Measurements from ENCODE around the gene CLDN22. TPM values are rescaled to one million over a fixed set of nuclear protein-coding genes. Genes with fewer than 3 reads are reported as not detected.

The CLDN22 gene
- total RNA-seq, 1 experiment from 2014 or later: not detected

DNA sequence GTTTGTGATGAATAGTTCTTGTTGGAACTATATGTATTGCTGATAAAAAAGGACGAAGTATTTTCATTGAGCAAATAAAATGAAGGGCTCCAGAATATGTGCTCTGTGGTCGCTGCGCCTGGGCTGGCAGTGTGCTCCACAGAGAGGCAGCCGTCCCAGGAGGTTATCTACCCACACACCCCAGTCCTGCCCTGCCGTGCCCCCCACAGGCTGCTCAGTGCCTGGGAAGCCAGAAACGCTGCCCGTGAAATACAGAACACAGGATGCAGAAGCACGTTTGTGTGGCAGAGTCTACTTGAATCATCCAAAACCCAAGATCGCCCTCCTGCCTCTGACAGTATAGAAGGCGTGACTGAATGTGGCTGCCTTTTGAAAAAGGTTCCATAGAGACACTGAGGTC lies 1.4 kb downstream of the CLDN22 start:
- no peak overlapping the region for H3K27ac ChIP-seq
- no peaks in the 10 kb centered on the region for H3K36me3 ChIP-seq
- no peaks in the 10 kb centered on the region for H3K27me3 ChIP-seq
- H3K4me3 ChIP-seq: no peak overlapping the region
- no peak for DNase-seq
- no peaks in the 10 kb centered on the region for H3K9me3 ChIP-seq (replicated peaks)
- H3K4me1 ChIP-seq: no peaks in the 10 kb centered on the region

DNA sequence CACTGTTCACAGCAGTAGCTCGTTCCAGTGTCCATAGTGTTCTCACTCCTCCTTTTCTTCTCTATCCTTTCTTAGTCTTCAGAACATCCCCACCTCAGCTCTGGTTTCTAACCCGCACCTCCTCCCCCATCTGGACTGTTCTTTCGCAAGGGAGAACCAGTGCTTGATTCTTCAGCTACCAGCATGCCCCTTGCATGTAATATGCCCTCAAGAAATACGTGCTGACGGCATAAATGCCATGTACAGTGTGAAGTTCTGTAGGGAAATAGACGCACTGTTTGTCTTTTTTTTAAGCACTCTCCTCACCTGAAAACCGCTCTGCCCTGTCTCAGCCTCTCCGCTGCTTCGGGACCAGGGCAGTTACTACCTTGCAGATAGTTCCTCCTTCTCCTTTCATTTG lies 5.3 kb downstream of the CLDN22 start:
- Histone ChIP-seq H3K9me3 (replicated peaks) (no peaks in the 10 kb centered on the region), H3K4me3 (no peak overlapping the region), H3K4me1 (no peaks in the 10 kb centered on the region), H3K36me3 (no peaks in the 10 kb centered on the region), H3K27ac (no peak overlapping the region), H3K27me3 (no peaks in the 10 kb centered on the region)
- no peak for DNase-seq

DNA sequence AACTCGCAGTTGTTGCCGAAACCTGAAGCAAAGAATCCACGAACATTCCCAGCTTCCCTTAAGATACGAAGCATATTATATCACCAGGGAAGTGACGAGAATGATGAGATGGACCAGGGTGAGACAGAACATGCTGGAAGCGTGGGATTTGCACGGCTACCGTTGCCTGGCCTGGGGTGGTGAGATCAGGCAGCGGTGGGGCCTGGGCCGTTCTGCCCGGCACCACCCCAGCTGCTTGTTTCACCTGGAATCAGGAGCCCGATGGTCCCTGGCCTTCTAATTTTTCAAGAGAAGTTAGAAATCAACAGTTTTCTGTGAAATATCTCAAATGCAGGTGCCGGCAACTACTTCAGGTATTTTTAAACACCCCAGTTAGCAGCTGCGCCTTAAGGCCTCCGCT lies 5.7 kb downstream of the CLDN22 start:
- Histone ChIP-seq H3K4me1 (no peaks in the 10 kb centered on the region), H3K4me3 (no peak overlapping the region), H3K9me3 (replicated peaks) (no peaks in the 10 kb centered on the region), H3K27me3 (no peaks in the 10 kb centered on the region), H3K27ac (no peak overlapping the region), H3K36me3 (no peaks in the 10 kb centered on the region)
- no peak for DNase-seq

DNA sequence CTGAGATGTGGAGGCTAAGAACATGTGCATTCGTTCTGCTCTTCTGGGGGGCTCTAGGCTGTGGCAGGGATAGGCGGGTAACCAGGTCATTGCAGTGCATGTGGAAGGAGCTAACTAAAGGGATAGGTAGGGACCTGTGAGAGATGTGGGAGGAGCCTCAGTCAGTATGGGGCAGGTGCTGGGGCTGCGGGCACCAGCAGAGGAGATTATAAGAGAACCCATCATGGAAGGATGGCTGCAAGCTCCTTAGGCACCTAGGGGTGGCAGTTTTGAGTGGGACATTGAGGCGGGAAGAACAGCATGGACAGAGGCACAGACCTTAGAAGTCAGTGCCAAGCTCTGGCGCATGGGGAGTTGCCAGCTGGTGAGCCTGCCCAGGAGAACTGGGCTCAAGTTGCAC lies 7.2 kb downstream of the CLDN22 start:
- Histone ChIP-seq H3K4me1 (no peaks in the 10 kb centered on the region), H3K36me3 (no peaks in the 10 kb centered on the region), H3K9me3 (replicated peaks) (no peaks in the 10 kb centered on the region), H3K27ac (no peak overlapping the region), H3K27me3 (no peaks in the 10 kb centered on the region), H3K4me3 (no peak overlapping the region)
- DNase-seq: no peak

DNA sequence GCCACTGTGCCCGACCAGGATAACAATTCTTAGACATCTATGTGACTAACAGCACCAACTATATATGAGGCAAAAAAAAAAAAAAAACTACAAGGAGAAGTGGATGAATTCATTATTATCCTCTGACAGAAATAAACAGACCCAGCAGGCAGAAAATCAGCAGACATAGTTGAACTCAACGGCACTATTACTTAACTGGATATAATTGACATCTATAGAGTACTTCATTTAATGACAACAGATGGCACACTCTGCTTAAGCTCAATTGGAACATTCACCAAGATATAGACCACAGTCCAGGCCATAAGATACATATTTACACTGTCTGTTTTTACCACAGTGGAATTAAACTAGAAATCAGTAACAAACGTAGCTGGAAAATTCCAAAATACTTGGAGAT lies 13.3 kb downstream of the CLDN22 start:
- H3K27ac ChIP-seq: no peak overlapping the region
- DNase-seq: no peak
- H3K9me3 ChIP-seq (replicated peaks): no peaks in the 10 kb centered on the region
- H3K4me3 ChIP-seq: no peak overlapping the region
- H3K4me1 ChIP-seq: no peaks in the 10 kb centered on the region
- no peaks in the 10 kb centered on the region for H3K27me3 ChIP-seq
- 0 out of 2 replicates have a peak, but pooled peaks cover 3% of the 10 kb centered on the region for H3K36me3 ChIP-seq

DNA sequence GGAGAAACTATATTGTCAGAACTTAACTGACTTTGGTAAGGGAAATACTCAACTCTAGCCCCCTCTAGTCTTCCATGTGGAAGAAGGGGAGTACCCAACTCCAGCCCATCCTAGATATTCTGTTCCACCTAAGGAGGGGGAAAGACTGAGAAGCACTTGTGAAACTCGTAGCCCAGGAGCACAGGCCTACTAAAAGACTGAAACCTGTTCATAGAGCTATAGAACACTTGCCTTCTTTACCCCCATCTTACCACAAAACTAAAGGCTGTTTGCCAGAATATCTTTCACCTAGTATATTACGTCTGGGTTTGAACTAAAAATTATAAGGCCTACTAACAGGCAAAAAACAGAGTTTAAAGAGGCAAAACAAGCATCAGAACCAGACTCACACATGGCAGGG lies 15.5 kb downstream of the CLDN22 start:
- Histone ChIP-seq H3K4me1 (no peaks in the 10 kb centered on the region), H3K4me3 (no peak overlapping the region), H3K36me3 (peaks cover 3% of the 10 kb centered on the region; the same call in 1 of the 2 replicates), H3K9me3 (replicated peaks) (no peaks in the 10 kb centered on the region), H3K27ac (no peak overlapping the region), H3K27me3 (no peaks in the 10 kb centered on the region)
- DNase-seq: no peak

DNA sequence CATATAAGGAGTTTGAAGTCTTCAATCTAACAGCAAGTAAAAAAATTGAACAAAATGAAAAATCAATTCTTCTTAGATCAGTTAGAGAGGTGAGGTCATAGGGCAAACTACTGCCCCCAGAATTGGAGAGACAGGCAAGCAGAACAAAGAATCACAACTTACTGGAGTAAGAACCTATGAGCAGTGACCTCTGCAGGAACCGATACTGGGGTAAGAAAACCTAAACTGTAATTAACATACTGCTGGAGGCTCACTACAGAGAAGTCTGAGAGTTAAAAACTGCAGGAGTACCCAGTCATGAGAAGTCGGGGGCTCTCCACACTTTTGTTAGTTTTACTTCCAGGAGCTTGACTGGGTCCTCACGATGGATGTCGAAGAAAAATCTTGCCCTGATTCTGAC lies 16.0 kb downstream of the CLDN22 start:
- peaks cover 3% of the 10 kb centered on the region; the same call in 1 of the 2 replicates for H3K36me3 ChIP-seq
- H3K27ac ChIP-seq: no peak overlapping the region

DNA sequence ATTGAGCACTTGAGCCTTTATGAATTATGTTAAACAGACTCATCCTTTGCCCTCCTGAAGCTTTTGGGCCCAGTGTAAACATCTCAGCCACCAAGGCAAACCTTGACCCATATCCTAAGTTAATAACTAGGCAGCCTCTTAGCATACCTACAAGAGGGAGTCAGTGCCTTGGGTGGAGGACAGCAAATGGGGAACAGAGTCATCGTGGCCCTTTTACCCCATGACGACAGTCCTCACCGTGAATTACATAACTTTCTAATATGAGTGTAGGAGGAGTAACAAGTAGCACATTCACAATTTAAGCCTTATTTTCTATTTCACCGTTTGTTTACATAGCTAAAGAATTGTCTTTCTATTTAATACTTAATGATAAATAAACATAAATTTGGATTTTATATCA lies 16.8 kb downstream of the CLDN22 start:
- Histone ChIP-seq H3K36me3 (peaks cover 3% of the 10 kb centered on the region; the same call in 1 of the 2 replicates), H3K4me1 (no peaks in the 10 kb centered on the region), H3K9me3 (replicated peaks) (no peaks in the 10 kb centered on the region), H3K4me3 (no peak overlapping the region), H3K27me3 (no peaks in the 10 kb centered on the region), H3K27ac (no peak overlapping the region)
- DNase-seq: no peak

More for the DNA sequence above, 16.0 kb downstream of the CLDN22 start:
- DNase-seq: no peak
- no peaks in the 10 kb centered on the region for H3K4me1 ChIP-seq
- H3K9me3 ChIP-seq (replicated peaks): no peaks in the 10 kb centered on the region
- no peaks in the 10 kb centered on the region for H3K27me3 ChIP-seq
- no peak overlapping the region for H3K4me3 ChIP-seq

DNA sequence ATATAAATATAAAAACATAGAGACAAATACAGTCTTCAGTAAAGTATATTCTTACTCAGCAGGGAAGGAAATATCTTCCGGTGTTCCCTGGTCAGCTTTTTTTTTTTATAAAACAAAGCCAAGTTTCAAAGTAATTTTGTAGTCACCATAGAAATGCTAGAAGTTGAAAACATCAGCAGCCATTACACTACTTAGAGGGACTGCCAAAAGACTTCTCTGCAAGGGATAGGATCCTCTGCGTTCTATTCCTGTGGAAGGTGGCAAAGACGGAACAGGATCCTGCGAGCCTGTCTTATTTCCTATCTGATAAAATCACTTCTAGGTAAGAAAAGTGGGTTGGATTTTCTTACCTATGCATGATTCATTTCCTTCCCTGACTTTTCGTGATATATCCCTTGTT lies 19.4 kb downstream of the CLDN22 start:
- H3K4me3 ChIP-seq: no peak overlapping the region
- H3K4me1 ChIP-seq: no peaks in the 10 kb centered on the region
- no peak for DNase-seq
- H3K36me3 ChIP-seq: peaks cover 3% of the 10 kb centered on the region; the same call in 1 of the 2 replicates
- H3K27ac ChIP-seq: no peak overlapping the region
- H3K27me3 ChIP-seq: no peaks in the 10 kb centered on the region
- no peaks in the 10 kb centered on the region for H3K9me3 ChIP-seq (replicated peaks)

DNA sequence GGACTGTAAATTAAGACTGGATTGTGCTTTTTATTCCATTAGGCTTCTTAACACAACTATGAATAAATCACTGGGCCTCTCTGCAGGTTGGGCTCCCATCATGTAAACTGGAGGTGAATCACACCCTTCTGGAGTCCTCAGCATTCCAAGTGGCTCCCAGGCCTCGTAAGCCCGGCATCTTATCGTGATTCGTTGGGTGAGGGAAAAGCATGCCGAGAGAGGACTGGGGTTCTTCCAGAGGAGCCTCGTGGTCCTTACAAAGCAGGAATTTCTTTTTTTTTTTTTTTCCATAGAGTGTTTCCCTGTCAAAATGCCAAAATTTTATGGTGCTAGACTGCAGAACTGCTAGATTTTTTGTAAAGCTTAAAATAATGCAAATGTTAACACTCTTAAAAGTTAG lies 20.0 kb downstream of the CLDN22 start:
- Histone ChIP-seq H3K4me3 (no peak overlapping the region), H3K4me1 (no peaks in the 10 kb centered on the region), H3K9me3 (replicated peaks) (no peaks in the 10 kb centered on the region), H3K27me3 (no peaks in the 10 kb centered on the region), H3K36me3 (peaks cover 3% of the 10 kb centered on the region; the same call in 1 of the 2 replicates), H3K27ac (no peak overlapping the region)
- no peak for DNase-seq

DNA sequence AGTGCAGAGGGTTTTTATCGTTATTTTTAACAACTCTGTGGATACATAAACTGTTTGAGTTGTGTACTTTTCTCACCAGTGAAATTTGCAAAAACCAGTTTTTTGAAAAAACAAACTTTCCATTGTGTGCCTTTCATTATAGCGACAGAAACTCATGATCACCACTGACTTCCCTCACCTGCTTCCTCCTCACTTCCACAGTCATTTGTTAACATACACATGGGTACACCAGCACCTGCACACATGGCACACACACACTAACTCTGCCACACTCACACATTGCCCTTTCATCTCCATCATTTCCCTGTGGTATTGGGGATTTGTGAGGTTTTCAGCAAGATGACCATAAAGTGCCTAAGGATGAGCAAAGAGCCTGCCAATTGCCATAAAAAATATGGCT lies 20.6 kb downstream of the CLDN22 start:
- peaks cover 3% of the 10 kb centered on the region; the same call in 1 of the 2 replicates for H3K36me3 ChIP-seq
- DNase-seq: no peak
- H3K27me3 ChIP-seq: no peaks in the 10 kb centered on the region
- H3K4me3 ChIP-seq: no peak overlapping the region
- no peaks in the 10 kb centered on the region for H3K4me1 ChIP-seq
- H3K9me3 ChIP-seq (replicated peaks): no peaks in the 10 kb centered on the region
- no peak overlapping the region for H3K27ac ChIP-seq

DNA sequence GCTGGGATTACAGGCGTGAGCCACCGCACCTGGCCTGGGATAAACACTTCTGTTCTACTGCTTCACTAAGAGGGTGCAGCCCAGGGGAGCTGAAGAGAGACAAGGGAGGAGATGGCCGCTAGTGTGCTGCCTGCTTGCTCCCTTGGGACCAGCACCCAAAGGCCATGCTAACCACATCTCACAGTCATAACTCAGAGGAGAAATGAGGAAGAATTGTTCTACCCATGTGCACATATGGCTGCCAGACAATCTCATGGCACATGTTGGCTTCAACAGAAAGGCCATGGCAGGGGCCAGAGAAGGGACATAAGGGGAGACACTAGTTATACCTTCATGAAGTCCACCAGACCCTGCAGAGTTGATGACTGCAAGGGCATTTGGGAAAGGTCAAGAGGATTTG lies 22.4 kb downstream of the CLDN22 start:
- Histone ChIP-seq H3K27ac (no peak overlapping the region), H3K36me3 (no peaks in the 10 kb centered on the region; the same call in none of the 2 replicates)
- DNase-seq: no peak

DNA sequence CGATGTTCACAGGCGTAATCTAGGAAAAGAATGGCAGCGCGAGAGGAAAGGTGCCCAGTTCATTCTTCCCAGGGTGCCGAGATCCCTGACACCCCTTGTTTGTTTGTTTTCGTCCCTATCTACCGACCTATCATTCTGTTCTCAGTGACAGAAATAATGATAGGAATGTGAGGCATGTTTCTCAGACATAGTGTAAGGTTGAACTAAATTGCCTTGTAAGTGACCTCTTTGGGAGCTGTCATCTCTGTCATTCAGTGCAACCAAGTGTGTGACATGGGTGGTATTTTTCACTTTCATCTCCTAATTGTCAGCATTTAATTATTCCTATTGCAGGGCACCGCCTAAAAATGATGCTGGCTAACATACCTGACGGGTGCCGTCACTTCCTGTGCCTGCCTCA lies 24.4 kb downstream of the CLDN22 start:
- no peak overlapping the region for H3K4me3 ChIP-seq
- H3K36me3 ChIP-seq: no peaks in the 10 kb centered on the region; the same call in 1 of the 2 replicates
- no peaks in the 10 kb centered on the region for H3K4me1 ChIP-seq
- no peak overlapping the region for H3K27ac ChIP-seq
- DNase-seq: no peak
- no peaks in the 10 kb centered on the region for H3K27me3 ChIP-seq
- H3K9me3 ChIP-seq (replicated peaks): no peaks in the 10 kb centered on the region

More for the DNA sequence above, 22.4 kb downstream of the CLDN22 start:
- Histone ChIP-seq H3K4me3 (no peak overlapping the region), H3K9me3 (replicated peaks) (no peaks in the 10 kb centered on the region), H3K4me1 (no peaks in the 10 kb centered on the region), H3K27me3 (no peaks in the 10 kb centered on the region)

DNA sequence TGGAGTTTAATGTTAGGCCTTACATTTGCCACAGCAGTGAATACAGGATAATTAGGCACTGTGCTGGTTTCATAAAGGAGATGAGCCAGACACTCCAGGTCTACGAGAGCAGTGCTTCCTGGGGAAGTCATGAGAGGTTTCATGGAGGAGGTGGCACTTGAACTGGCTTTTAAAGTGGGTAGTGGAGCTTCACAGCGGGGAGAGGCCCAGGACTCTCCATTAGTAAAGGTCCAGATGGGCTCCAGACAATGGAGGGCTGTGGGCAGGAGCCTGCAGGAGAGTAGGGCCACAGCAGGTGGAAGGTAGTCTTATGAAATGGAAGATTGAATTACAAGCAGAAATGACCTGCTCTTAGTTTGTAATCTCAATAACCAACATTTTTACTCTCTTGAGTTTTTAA lies 29.0 kb downstream of the CLDN22 start:
- no peaks in the 10 kb centered on the region; the same call in 1 of the 2 replicates for H3K36me3 ChIP-seq
- no peak for DNase-seq
- H3K27ac ChIP-seq: no peak overlapping the region
- no peaks in the 10 kb centered on the region for H3K27me3 ChIP-seq
- H3K4me3 ChIP-seq: no peak overlapping the region
- H3K9me3 ChIP-seq (replicated peaks): no peaks in the 10 kb centered on the region
- no peaks in the 10 kb centered on the region for H3K4me1 ChIP-seq

DNA sequence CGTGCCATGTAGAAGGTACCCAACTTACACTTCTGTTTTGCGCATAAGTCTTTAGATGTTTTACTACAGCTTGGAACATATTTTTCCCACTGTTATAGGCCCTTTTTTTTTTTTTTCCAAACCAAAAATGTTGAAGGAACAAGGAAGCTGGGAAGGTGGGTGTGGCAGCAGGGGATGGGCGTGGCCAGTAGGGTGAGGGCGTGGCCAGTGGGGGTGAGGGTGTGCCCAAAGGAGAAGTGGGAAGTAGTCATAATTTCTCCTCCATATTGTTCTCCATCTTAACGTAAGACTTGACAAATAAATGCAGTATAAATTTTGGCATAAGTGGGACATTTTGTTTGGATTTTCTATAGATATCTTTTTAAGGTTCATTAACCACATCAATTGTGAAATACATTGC lies 30.4 kb downstream of the CLDN22 start:
- no peak overlapping the region for H3K4me3 ChIP-seq
- peak; percentile 13 to 14 for DNase-seq
- H3K27me3 ChIP-seq: no peaks in the 10 kb centered on the region
- no peaks in the 10 kb centered on the region; the same call in 1 of the 2 replicates for H3K36me3 ChIP-seq
- no peaks in the 10 kb centered on the region for H3K9me3 ChIP-seq (replicated peaks)
- H3K27ac ChIP-seq: no peak overlapping the region
- H3K4me1 ChIP-seq: no peaks in the 10 kb centered on the region

DNA sequence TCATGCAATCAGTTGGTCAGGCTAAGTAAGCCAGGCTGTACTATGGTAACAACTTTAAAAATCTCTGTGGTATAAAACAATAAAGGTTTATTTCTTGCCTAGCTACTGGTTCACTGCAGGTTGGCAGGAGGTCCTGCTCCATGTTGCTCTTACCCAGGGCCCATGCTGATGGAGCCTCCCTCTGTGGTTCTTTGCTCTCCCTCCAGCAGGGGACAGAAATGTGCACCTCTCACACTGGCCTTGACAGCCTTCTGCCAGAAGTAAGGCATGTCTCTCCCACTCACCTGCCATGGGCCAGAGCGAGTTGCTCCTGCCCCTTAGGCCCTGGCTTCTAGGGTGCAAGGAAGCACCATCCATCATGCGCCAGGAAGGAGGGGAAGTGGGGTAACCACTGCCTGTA lies 31.1 kb downstream of the CLDN22 start:
- Histone ChIP-seq H3K9me3 (replicated peaks) (no peaks in the 10 kb centered on the region), H3K36me3 (peaks cover 2% of the 10 kb centered on the region; the same call in 1 of the 2 replicates), H3K4me1 (no peaks in the 10 kb centered on the region), H3K4me3 (no peak overlapping the region), H3K27ac (no peak overlapping the region), H3K27me3 (no peaks in the 10 kb centered on the region)
- DNase-seq: no peak
